ENCODE results near the gene DAPK2.

Gene DAPK2

GRCh38 chr15:63941698-63942465 is 104.4 kb downstream of the DAPK2 start:
- H3K27ac Mint-ChIP-seq: peak overlapping the region; percentile 68
- peaks cover 13% of the 10 kb centered on the region for H3K27me3 Mint-ChIP-seq (ENCODE audit: low read depth, poor library complexity)
- peaks cover 19% of the 10 kb centered on the region for H3K4me1 Mint-ChIP-seq
- H3K36me3 Mint-ChIP-seq (ENCODE audit: low read depth): no peaks in the 10 kb centered on the region
- H3K4me3 Mint-ChIP-seq: no peak overlapping the region
- TF ChIP-seq, protein P1, sequence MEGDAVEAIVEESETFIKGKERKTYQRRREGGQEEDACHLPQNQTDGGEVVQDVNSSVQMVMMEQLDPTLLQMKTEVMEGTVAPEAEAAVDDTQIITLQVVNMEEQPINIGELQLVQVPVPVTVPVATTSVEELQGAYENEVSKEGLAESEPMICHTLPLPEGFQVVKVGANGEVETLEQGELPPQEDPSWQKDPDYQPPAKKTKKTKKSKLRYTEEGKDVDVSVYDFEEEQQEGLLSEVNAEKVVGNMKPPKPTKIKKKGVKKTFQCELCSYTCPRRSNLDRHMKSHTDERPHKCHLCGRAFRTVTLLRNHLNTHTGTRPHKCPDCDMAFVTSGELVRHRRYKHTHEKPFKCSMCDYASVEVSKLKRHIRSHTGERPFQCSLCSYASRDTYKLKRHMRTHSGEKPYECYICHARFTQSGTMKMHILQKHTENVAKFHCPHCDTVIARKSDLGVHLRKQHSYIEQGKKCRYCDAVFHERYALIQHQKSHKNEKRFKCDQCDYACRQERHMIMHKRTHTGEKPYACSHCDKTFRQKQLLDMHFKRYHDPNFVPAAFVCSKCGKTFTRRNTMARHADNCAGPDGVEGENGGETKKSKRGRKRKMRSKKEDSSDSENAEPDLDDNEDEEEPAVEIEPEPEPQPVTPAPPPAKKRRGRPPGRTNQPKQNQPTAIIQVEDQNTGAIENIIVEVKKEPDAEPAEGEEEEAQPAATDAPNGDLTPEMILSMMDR (IDR thresholded peaks at IDR 0.05): no peak
- no peaks in the 10 kb centered on the region for H3K9me3 Mint-ChIP-seq
- DNase-seq: no peak

GRCh38 chr15:63940966-63941620 is 105.2 kb downstream of the DAPK2 start:
- TF ChIP-seq, protein P1 (IDR thresholded peaks at IDR 0.05): no peak
- no peak overlapping the region for H3K4me3 Mint-ChIP-seq
- peaks cover 19% of the 10 kb centered on the region for H3K4me1 Mint-ChIP-seq
- DNase-seq: no peak
- H3K9me3 Mint-ChIP-seq: no peaks in the 10 kb centered on the region
- peaks cover 13% of the 10 kb centered on the region for H3K27me3 Mint-ChIP-seq (ENCODE audit: low read depth, poor library complexity)
- no peak overlapping the region for H3K27ac Mint-ChIP-seq
- H3K36me3 Mint-ChIP-seq (ENCODE audit: low read depth): no peaks in the 10 kb centered on the region

DNA sequence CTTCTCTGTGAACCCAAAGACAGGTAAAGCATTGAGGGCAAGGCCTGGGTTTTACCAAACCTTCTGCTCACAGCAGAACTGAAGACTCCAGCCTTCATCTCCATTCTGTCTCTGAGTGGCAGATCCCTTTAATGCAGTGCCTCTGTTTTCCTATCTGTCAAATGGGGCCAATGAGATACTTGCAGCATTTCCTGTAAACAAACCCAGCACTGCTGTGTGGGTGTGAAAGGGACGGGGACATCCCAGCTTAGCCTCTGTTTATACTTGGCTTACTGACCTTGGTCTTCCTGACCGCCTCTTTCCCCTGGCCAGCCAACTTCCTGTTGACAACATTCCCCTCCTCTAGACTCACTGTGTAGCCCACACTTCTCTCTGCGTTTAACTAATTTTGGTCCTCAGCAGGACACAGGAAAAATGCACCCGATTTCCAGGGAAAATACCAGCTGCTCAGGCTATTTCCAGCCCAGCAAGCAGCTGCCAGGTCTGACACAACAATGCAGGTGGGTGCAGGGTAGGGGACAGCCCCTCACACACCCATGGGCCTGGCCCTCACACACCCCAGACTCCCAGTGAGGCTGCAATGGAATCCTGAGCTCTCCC is 106.7 kb downstream of the DAPK2 start:
- H3K27ac Mint-ChIP-seq: peak overlapping the region; percentile 69
- peaks cover 14% of the 10 kb centered on the region for H3K27me3 Mint-ChIP-seq (ENCODE audit: low read depth, poor library complexity)
- H3K36me3 Mint-ChIP-seq (ENCODE audit: low read depth): no peaks in the 10 kb centered on the region
- TF ChIP-seq, protein P1 (IDR thresholded peaks at IDR 0.05): no peak
- no peak overlapping the region for H3K4me3 Mint-ChIP-seq
- no peak for DNase-seq
- H3K9me3 Mint-ChIP-seq: no peaks in the 10 kb centered on the region
- peaks cover 15% of the 10 kb centered on the region for H3K4me1 Mint-ChIP-seq

- H3K27ac Mint-ChIP-seq: peak overlapping the region; percentile 10
- H3K27me3 Mint-ChIP-seq (ENCODE audit: low read depth, poor library complexity): peaks cover 14% of the 10 kb centered on the region
- H3K4me3 Mint-ChIP-seq: no peak overlapping the region
- H3K4me1 Mint-ChIP-seq: peaks cover 15% of the 10 kb centered on the region
- no peaks in the 10 kb centered on the region for H3K36me3 Mint-ChIP-seq (ENCODE audit: low read depth)
- H3K9me3 Mint-ChIP-seq: no peaks in the 10 kb centered on the region
- TF ChIP-seq, protein P1 (IDR thresholded peaks at IDR 0.05): no peak
- DNase-seq: no peak
These were observed 107.7 kb downstream of the DAPK2 start for GRCh38 chr15:63938486-63939061.

DNA sequence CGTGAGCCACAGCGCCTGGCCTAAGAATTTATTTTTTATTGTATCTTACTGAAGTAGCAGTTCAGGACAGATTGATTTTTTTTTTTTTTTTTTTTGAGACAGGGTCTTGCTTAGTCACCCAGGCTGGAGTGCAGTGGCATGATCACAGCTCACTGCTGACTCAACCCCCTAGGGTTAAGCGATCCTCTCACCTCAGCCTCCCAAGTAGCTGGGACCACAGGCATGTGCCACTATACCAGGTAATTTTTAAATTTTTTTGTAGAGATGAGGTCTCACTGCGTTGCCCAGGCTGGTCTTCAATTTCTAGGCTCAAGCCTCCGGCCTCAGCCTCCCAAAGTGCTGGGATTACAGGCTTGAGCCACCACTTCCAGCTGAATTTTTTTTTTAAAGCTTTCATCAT is 112.8 kb downstream of the DAPK2 start:
- Mint-ChIP-seq H3K36me3 (ENCODE audit: low read depth) (no peaks in the 10 kb centered on the region), H3K27me3 (ENCODE audit: low read depth, poor library complexity) (peaks cover 11% of the 10 kb centered on the region), H3K27ac (no peak overlapping the region), H3K4me1 (peaks cover 7% of the 10 kb centered on the region), H3K9me3 (no peaks in the 10 kb centered on the region), H3K4me3 (no peak overlapping the region)
- DNase-seq: no peak
- TF ChIP-seq, protein P1 (IDR thresholded peaks at IDR 0.05): no peak

Measured in nephron progenitor cell (in vitro differentiated cells).